H9 (cell line): ENCODE data around the gene NFATC1. TPM values are rescaled to one million over a fixed set of nuclear protein-coding genes. Genes with fewer than 3 reads are reported as not detected.

Experiments used
- DNase-seq: peaks from one replicate; pipeline ENCODE4 v3.0.0-alpha.2; 2017
- H2AFZ ChIP-seq: one replicate; pipeline ENCODE4 v1.6.1; 2013; ENCODE audit warnings: mild to moderate bottlenecking, low read length, control low read depth, moderate library complexity
- H2AK5ac ChIP-seq: 2 replicates; pipeline ENCODE4 v1.6.1; 2013; ENCODE audit warnings: low read length, control low read depth, mixed read lengths; ENCODE audit not compliant: insufficient read length
- H2BK120ac ChIP-seq: one replicate; pipeline ENCODE4 v1.6.1; 2013; ENCODE audit warnings: low read depth, mild to moderate bottlenecking, low read length, control low read depth, inconsistent platforms; ENCODE audit not compliant: poor library complexity, severe bottlenecking
- H2BK12ac ChIP-seq: 2 replicates; pipeline ENCODE4 v1.6.1; 2013; ENCODE audit warnings: low read length, control low read depth, mixed read lengths, low read depth; ENCODE audit not compliant: insufficient read length
- H2BK15ac ChIP-seq: 2 replicates; pipeline ENCODE4 v1.6.1; 2013; ENCODE audit warnings: low read depth, low read length, control low read depth
- H2BK20ac ChIP-seq: one replicate; pipeline ENCODE4 v1.6.1; 2013; ENCODE audit warnings: low read depth, mild to moderate bottlenecking, low read length, control low read depth, inconsistent platforms; ENCODE audit not compliant: poor library complexity, severe bottlenecking
- H2BK5ac ChIP-seq: 2 replicates; pipeline ENCODE4 v1.6.1; 2013; ENCODE audit warnings: low read length, control low read depth, mixed read lengths; ENCODE audit not compliant: insufficient read length
- H3K14ac ChIP-seq: 2 replicates; pipeline ENCODE4 v1.6.1; 2013; ENCODE audit warnings: low read length, control low read depth; ENCODE audit not compliant: insufficient read depth
- H3K18ac ChIP-seq: 2 replicates; pipeline ENCODE4 v1.6.1; 2013; ENCODE audit warnings: low read depth, mild to moderate bottlenecking, mixed read lengths, low read length, control low read depth; ENCODE audit not compliant: insufficient read length
- H3K23ac ChIP-seq: 2 replicates; pipeline ENCODE4 v1.6.1; 2013; ENCODE audit warnings: low read length, control low read depth, mixed read lengths, low read depth; ENCODE audit not compliant: insufficient read length
- H3K23me2 ChIP-seq: 2 replicates; pipeline ENCODE4 v1.6.1; 2013; ENCODE audit warnings: low read depth, mild to moderate bottlenecking, mixed read lengths, low read length, control low read depth; ENCODE audit not compliant: insufficient read length, poor library complexity, severe bottlenecking
- H3K27ac ChIP-seq: 2 replicates; pipeline ENCODE4 v1.5.1; 2013; ENCODE audit warnings: low read length, control low read depth, mixed read lengths, low read depth; ENCODE audit not compliant: insufficient read length
- H3K27me3 ChIP-seq: 2 replicates; pipeline ENCODE4 v1.6.1; 2013; ENCODE audit warnings: low read length, control low read depth, inconsistent platforms; ENCODE audit not compliant: insufficient read depth
- H3K4ac ChIP-seq: 2 replicates; pipeline ENCODE4 v1.6.1; 2013; ENCODE audit warnings: low read depth, mild to moderate bottlenecking, control low read depth, inconsistent platforms, low read length, moderate library complexity
- H3K4me1 ChIP-seq: 2 replicates; pipeline ENCODE4 v1.6.1; 2013; ENCODE audit warnings: low read length, control low read depth, inconsistent platforms; ENCODE audit not compliant: insufficient read depth
- H3K4me2 ChIP-seq: 2 replicates; pipeline ENCODE4 v1.6.1; 2013; ENCODE audit warnings: low read length, control low read depth, mixed read lengths; ENCODE audit not compliant: insufficient read length, insufficient read depth
- H3K56ac ChIP-seq: 2 replicates; pipeline ENCODE4 v1.6.1; 2013; ENCODE audit warnings: low read depth, mild to moderate bottlenecking, mixed read lengths, low read length, control low read depth; ENCODE audit not compliant: insufficient read length
- H3K79me1 ChIP-seq: 2 replicates; pipeline ENCODE4 v1.6.1; 2013; ENCODE audit warnings: low read depth, mild to moderate bottlenecking, moderate library complexity, low read length, control low read depth, inconsistent platforms; ENCODE audit not compliant: insufficient read depth, poor library complexity, severe bottlenecking
- H3K79me2 ChIP-seq: 2 replicates; pipeline ENCODE4 v1.6.1; 2013; ENCODE audit warnings: low read length, control low read depth, inconsistent platforms; ENCODE audit not compliant: insufficient read depth
- H3K9ac ChIP-seq: 2 replicates; pipeline ENCODE4 v1.6.1; 2013; ENCODE audit warnings: low read length, control low read depth, mixed read lengths; ENCODE audit not compliant: insufficient read length; ENCODE audit errors: extremely low read depth
- H3K9me3 ChIP-seq: one replicate; pipeline ENCODE4 v1.6.1; 2013; ENCODE audit warnings: low read depth, low read length, inconsistent platforms; ENCODE audit not compliant: control insufficient read depth
- H3T11ph ChIP-seq: one replicate; pipeline ENCODE4 v1.6.1; 2013; ENCODE audit warnings: mild to moderate bottlenecking, low read length, control low read depth, inconsistent platforms
- H4K20me1 ChIP-seq: one replicate; pipeline ENCODE4 v1.6.1; 2013; ENCODE audit not compliant: control insufficient read depth, insufficient read length, insufficient read depth
- H4K5ac ChIP-seq: 2 replicates; pipeline ENCODE4 v1.6.1; 2013; ENCODE audit warnings: low read depth, mild to moderate bottlenecking, mixed read lengths, low read length, control low read depth; ENCODE audit not compliant: insufficient read length
- H4K8ac ChIP-seq: replicated peaks from 2 replicates; pipeline ENCODE4 v1.6.1; 2013; ENCODE audit warnings: low read length, control low read depth, mixed read lengths, low read depth; ENCODE audit not compliant: insufficient read length
- H4K91ac ChIP-seq: 2 replicates; pipeline ENCODE4 v1.6.1; 2013; ENCODE audit warnings: low read depth, mild to moderate bottlenecking, moderate library complexity, mixed read lengths, low read length, control low read depth; ENCODE audit not compliant: insufficient read length
- H3K27ac Mint-ChIP-seq, 3 experiments: 2 replicates in 2 of 3; 3 replicates in 1 of 3; pipeline ENCODE4 v1.8.0; 2020 to 2021; ENCODE audit warnings: mixed read lengths in 3 of 3, mild to moderate bottlenecking in 1 of 3, moderate library complexity in 1 of 3
- H3K27me3 Mint-ChIP-seq: 2 replicates; pipeline ENCODE4 v1.8.0; 2021; ENCODE audit warnings: low read depth, mild to moderate bottlenecking, moderate library complexity, mixed read lengths
- H3K36me3 Mint-ChIP-seq, 3 experiments: 2 replicates in 2 of 3; 3 replicates in 1 of 3; pipeline ENCODE4 v1.8.0; 2020 to 2021; ENCODE audit warnings: low read depth in 3 of 3, mixed read lengths in 3 of 3; ENCODE audit not compliant: insufficient read depth in 1 of 3
- H3K4me1 Mint-ChIP-seq, 2 experiments: 2 replicates each; pipeline ENCODE4 v1.8.0; 2020; ENCODE audit warnings: mixed read lengths in 2 of 2
- H3K4me3 Mint-ChIP-seq, 2 experiments: 2 replicates in 1 of 2; 3 replicates in 1 of 2; pipeline ENCODE4 v1.8.0; 2020 to 2021; ENCODE audit warnings: mild to moderate bottlenecking in 2 of 2, mixed read lengths in 2 of 2, moderate library complexity in 1 of 2
- H3K9me3 Mint-ChIP-seq, 2 experiments: 2 replicates in 1 of 2; 3 replicates in 1 of 2; pipeline ENCODE4 v1.8.0; 2020; ENCODE audit warnings: mild to moderate bottlenecking in 2 of 2, mixed read lengths in 2 of 2, moderate library complexity in 1 of 2
- WGBS: extraction: QIAGEN DNeasy Blood & Tissue Kit; methylation state at CpG from one replicate; pipeline ENCODE4 v1.1.7; 2013; ENCODE audit warnings: missing lambda C conversion rate, low lambda C conversion rate, mixed read lengths; ENCODE audit not compliant: insufficient read length; ENCODE audit errors: extremely low coverage; 5-methylcytosine and 5-hydroxymethylcytosine counted together
- total RNA-seq: library from RNA; stranded (reverse); gene quantifications from 2 replicates; pipeline ENCODE4 v1.2.1, GENCODE V29; 2021
- TF ChIP-seq, protein P1 (sequence below): fragments of 200-600 bp; sonication (generic); conservative IDR thresholded peaks from 3 replicates; pipeline ENCODE4 v1.8.0; 2021; ENCODE audit warnings: antibody characterized with exemption, mild to moderate bottlenecking

Gene NFATC1
- total RNA-seq, 1 experiment from 2014 or later: 5.5 TPM

DNA sequence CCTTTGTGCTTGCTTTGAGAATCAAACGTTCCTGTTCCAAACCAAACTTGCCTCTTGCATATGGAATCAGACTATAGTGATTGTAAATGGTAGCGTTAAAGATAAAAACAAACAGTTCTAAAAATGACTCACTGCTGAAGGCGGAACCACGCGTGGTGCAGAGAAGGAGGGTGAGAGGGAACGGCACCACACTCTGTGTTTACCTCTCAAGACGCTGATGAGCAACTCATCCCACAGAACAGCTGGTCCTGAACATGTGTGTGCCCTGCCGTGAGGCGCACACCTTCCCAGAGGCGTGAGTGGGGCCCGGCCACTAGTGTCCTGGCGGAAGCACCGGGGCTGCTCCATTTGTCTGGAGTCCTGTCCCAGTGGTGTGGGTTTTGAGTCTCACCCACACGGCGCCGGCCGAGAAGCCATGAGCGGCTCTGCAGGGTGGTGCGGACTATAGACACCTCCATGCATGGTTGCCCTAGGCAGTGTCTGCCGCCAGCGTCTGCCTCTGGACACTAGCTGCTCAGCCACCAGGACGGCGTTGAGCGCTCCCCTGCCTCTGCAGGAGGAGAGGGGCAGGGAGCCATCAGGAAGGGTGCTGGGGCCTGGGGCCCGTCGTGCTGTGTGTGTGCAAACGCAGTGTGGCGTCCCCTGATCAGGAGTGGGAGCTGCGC, 52.1 kb downstream of the NFATC1 start:
- Histone ChIP-seq H2BK5ac (no peak overlapping the region), H3K79me2 (no peaks in the 10 kb centered on the region), H3K9me3 (no peaks in the 10 kb centered on the region), H3K23ac (no peak overlapping the region), H3T11ph (no peak overlapping the region), H3K18ac (no peak overlapping the region), H3K79me1 (no peaks in the 10 kb centered on the region), H3K4me1 (no peaks in the 10 kb centered on the region), H2BK120ac (no peak overlapping the region), H4K20me1 (peaks cover 2% of the 10 kb centered on the region), H2BK12ac (no peak overlapping the region), H3K4ac (no peak overlapping the region), H4K8ac (no peak overlapping the region), H3K27ac (no peak overlapping the region), H4K5ac (no peak overlapping the region), H2BK20ac (no peak overlapping the region), H2AK5ac (no peak overlapping the region), H3K56ac (no peak overlapping the region), H2BK15ac (no peak overlapping the region), H2AFZ (no peak overlapping the region), H3K4me2 (no peak overlapping the region), H3K14ac (no peak overlapping the region), H3K27me3 (no peaks in the 10 kb centered on the region), H4K91ac (no peak overlapping the region), H3K23me2 (no peaks in the 10 kb centered on the region), H3K9ac (no peak overlapping the region)
- no peak overlapping the region; a peak in 2 of 7 replicates for H3K27ac Mint-ChIP-seq
- no peaks in the 10 kb centered on the region for H3K36me3 Mint-ChIP-seq
- TF ChIP-seq, protein P1, sequence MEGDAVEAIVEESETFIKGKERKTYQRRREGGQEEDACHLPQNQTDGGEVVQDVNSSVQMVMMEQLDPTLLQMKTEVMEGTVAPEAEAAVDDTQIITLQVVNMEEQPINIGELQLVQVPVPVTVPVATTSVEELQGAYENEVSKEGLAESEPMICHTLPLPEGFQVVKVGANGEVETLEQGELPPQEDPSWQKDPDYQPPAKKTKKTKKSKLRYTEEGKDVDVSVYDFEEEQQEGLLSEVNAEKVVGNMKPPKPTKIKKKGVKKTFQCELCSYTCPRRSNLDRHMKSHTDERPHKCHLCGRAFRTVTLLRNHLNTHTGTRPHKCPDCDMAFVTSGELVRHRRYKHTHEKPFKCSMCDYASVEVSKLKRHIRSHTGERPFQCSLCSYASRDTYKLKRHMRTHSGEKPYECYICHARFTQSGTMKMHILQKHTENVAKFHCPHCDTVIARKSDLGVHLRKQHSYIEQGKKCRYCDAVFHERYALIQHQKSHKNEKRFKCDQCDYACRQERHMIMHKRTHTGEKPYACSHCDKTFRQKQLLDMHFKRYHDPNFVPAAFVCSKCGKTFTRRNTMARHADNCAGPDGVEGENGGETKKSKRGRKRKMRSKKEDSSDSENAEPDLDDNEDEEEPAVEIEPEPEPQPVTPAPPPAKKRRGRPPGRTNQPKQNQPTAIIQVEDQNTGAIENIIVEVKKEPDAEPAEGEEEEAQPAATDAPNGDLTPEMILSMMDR: no peak
- WGBS: no CpG with 5 or more reads among the region's 29 CpGs
- H3K4me1 Mint-ChIP-seq: peaks cover 9 to 14% of the 10 kb centered on the region in 2 experiments
- DNase-seq: no peak
- H3K9me3 Mint-ChIP-seq: no peaks in the 10 kb centered on the region
- H3K27me3 Mint-ChIP-seq: no peaks in the 10 kb centered on the region
- no peak overlapping the region for H3K4me3 Mint-ChIP-seq
